Measurements from ENCODE around the gene HES3. TPM values are rescaled to one million over a fixed set of nuclear protein-coding genes. Genes with fewer than 3 reads are reported as not detected.
"Not testable (repeated sequence)": the region's sequence is repeated elsewhere in the genome, so short reads cannot be mapped to it uniquely, and the experiment has no call there.

The HES3 gene
- total RNA-seq, 1 donor = not detected

GRCh38 chr1:6210591-6211355, 33.2 kb upstream of the HES3 start:
- Histone ChIP-seq H3K9me3 (ENCODE audit: low read depth, low read length) (no peaks in the 10 kb centered on the region), H3K4me3 (ENCODE audit: low read length) (no peak overlapping the region), H3K27me3 (ENCODE audit: insufficient read depth, low read length) (peaks cover 27% of the 10 kb centered on the region), H3K4me1 (ENCODE audit: insufficient read depth, low read length) (peaks cover 15% of the 10 kb centered on the region)

DNA sequence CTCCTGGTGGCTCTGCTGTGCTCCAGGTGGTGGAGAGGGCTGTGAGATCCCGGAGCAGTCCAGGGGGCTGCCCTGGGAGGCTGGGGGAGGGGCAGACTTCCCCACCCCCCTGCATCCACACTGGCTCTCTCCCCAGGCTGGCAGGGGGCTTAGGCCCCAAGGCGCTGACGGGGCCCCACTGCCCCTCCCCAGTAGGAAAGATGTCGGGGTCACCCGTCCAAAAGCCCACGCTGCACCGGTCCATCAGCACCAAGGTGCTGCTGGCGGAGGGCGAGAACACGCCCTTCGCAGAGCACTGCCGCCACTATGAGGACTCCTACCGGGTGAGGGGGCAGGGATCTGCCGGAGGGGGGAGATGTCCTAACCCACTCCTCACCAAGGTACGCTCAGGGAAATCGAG, 32.2 kb upstream of the HES3 start:
- Histone ChIP-seq H3K4me3 (ENCODE audit: low read length) (no peak overlapping the region), H3K27me3 (ENCODE audit: insufficient read depth, low read length) (peaks cover 18% of the 10 kb centered on the region), H3K4me1 (ENCODE audit: insufficient read depth, low read length) (peaks cover 9% of the 10 kb centered on the region), H3K9me3 (ENCODE audit: low read depth, low read length) (no peaks in the 10 kb centered on the region)

DNA sequence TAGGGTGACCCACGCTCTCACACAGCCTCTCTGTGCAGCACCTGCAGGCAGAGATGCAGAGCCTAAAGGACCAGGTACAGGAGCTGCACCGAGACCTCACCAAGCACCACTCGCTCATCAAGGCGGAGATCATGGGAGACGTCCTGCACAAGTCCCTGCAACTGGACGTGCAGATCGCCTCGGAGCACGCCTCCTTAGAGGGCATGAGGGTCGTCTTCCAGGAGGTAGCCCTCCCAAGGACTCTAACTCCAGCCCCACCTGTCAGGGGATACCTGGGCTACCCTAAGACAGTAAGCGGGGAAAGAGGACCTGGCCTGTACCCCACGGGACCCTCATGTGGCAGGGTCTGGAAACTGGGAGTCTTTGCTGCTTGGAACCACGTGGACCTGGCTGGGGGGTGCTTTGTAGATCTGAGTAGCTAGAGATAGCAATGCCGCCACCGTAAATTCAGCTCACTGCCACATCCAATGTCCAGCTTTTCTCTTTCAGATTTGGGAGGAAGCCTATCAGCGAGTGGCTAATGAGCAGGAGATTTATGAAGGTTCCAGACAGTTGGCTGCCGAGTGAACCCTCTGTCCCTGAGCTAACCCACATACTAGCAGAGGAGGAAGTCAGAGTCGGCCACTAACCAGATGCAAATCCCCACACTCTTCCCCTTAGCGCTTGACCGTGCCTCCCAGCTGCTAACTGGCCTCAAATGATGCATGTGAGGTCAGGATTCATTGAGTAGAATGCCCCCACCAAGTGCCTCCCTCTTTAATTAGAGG, 31.6 kb upstream of the HES3 start:
- Histone ChIP-seq H3K4me1 (ENCODE audit: insufficient read depth, low read length) (peaks cover 6% of the 10 kb centered on the region), H3K9me3 (ENCODE audit: low read depth, low read length) (no peaks in the 10 kb centered on the region), H3K4me3 (ENCODE audit: low read length) (no peak overlapping the region), H3K27me3 (ENCODE audit: insufficient read depth, low read length) (peaks cover 13% of the 10 kb centered on the region)

DNA sequence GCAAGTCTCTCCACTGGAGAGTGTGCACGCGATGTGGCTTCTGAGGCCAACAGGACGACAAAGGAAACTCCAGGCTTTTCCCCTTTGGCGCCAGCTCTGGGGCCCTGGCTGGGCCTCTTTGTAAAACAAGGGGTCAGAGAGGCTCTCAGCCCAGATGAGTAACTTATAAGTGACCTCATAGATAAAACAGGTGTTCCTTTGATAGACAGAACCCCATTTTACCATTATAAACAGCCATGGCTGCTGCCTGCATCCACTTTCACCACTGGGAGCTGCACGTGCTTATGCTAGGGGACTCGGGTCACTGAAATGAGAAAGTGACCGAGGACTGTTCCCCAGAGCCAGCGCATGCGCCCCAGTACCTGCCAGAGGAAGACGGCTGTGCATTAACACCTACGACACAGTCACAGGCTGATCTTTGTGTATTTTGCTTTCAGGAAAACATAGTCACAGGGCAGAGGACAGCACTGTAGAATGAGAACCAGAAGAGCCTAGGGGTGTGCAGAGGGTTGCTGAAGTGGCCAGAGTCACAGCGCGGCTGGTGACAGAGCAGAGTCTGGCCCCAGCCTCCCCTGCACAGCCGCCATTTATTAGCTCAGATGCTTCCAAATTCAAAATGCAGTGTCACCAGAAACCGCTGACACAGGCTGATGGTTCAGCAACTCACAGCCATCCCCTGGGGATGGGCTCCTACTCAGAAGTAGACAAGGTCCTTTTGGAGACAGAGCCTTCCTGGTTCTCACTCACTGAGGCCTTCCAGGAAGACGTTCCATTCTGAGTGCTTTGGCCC, 25.4 kb upstream of the HES3 start:
- H3K4me3 ChIP-seq (ENCODE audit: low read length) = no peak overlapping the region
- H3K9me3 ChIP-seq (ENCODE audit: low read depth, low read length) = no peaks in the 10 kb centered on the region
- H3K27me3 ChIP-seq (ENCODE audit: insufficient read depth, low read length) = no peaks in the 10 kb centered on the region
- no peaks in the 10 kb centered on the region for H3K4me1 ChIP-seq (ENCODE audit: insufficient read depth, low read length)

DNA sequence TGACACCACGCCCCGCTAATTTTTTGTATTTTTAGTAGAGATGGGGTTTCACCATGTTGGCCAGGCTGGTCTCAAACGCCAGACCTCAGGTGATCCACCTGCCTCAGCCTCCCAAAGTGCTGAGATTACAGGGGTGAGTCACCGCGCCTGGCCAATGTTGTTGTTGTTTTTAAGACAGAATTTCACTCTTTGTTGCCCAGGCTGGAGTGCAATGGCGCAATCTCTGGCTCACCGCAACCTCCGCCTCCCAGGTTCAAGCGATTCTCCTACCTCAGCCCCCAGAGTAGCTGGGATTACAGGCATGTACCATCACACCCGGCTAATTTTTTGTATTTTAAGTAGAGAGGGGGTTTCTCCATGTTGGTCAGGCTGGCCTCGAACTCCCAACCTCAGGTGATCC, 24.3 kb upstream of the HES3 start:
- not testable (repeated sequence) for H3K4me3 ChIP-seq (ENCODE audit: low read length); H3K27me3 ChIP-seq (ENCODE audit: insufficient read depth, low read length); H3K4me1 ChIP-seq (ENCODE audit: insufficient read depth, low read length); H3K9me3 ChIP-seq (ENCODE audit: low read depth, low read length)

DNA sequence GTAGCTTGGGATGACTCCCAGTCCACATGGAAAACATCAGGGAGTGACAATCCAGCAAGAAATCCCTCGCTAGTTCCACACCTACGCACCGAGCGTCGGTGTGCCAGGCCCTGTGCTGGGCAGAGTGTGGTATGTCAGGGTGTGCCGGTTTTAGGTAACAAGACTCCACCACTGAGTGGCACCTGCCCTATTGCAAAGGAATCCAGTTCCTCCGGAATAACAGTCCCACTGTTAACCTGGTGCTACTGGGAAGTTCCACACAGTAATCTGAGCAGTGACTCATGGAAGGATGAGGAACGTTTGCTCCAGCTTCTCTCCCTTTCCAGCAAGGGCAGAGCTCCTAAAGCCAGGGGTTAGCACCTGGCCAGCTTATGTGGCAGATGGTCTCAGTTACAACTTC, 23.7 kb upstream of the HES3 start:
- no peak overlapping the region for H3K4me3 ChIP-seq (ENCODE audit: low read length)
- no peaks in the 10 kb centered on the region for H3K4me1 ChIP-seq (ENCODE audit: insufficient read depth, low read length)
- no peaks in the 10 kb centered on the region for H3K9me3 ChIP-seq (ENCODE audit: low read depth, low read length)
- no peaks in the 10 kb centered on the region for H3K27me3 ChIP-seq (ENCODE audit: insufficient read depth, low read length)

DNA sequence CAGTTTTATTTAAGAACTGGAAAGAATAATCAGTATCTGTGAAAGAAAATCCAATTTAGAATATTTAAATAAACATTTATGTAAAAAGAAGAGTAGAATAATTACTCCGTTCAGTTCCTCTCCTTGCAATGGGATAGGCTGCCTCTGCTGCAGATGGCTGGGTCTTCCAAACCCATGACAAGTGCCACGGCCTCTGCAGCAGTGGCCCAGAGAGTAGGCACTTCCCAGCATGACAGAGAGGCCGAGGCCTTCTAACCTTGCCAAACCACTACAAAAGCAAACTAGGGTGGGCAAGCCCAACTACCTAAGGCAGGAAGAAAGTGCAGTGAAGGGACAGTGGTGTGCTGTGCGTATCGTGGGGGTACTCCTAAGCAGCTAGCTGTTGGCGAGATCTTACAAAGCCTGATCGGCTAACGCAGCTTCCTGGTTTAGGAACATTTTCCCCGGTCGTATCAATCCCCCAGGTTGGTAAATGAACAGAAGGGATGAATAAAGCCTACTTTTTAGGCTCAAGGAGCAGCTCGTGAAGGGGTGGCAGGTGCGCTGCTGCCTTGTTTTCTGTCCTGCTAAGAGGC, 22.7 kb upstream of the HES3 start:
- Histone ChIP-seq H3K4me3 (ENCODE audit: low read length) (no peak overlapping the region), H3K9me3 (ENCODE audit: low read depth, low read length) (no peaks in the 10 kb centered on the region), H3K4me1 (ENCODE audit: insufficient read depth, low read length) (no peaks in the 10 kb centered on the region), H3K27me3 (ENCODE audit: insufficient read depth, low read length) (no peaks in the 10 kb centered on the region)

DNA sequence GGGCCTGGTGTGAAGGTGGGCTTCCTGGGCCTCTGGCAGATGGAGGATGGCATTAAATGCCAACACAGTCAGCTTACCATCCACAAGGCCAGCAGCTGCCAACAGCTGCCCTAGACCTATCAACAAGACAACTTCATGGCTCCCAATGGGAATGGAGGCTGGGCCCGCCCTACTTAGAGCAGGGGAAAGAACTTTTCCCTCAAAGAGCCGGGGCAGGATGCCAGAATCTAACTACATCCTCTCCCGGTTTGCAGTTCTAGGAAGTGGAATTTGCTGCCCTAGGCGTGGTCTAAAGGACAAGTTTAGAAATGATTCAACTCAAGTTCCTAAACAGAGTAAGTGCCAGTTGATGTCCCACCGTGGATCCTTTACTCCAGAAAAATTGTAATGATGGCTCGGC, 21.3 kb upstream of the HES3 start:
- Histone ChIP-seq H3K27me3 (ENCODE audit: insufficient read depth, low read length) (no peaks in the 10 kb centered on the region), H3K9me3 (ENCODE audit: low read depth, low read length) (no peaks in the 10 kb centered on the region), H3K4me1 (ENCODE audit: insufficient read depth, low read length) (no peaks in the 10 kb centered on the region), H3K4me3 (ENCODE audit: low read length) (no peak overlapping the region)

DNA sequence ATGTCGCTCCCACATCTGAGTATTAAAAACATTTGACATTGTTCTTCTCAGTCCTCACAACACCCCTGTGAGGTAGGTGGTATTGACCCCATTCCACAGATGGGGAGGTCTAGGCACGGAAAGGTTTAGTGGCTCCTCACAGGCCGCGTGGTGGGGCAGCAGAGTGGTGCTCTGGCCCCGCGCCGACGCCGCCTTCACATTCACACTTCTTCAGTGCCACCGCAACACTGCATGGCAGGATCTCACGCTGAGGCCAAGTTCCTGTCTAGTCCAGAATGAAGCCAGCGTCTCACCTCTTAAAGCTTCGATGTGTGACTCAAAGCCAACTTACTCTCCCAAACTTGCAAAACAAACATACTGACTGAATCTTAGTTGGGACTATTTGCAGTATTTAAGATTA, 20.4 kb upstream of the HES3 start:
- no peaks in the 10 kb centered on the region for H3K4me1 ChIP-seq (ENCODE audit: insufficient read depth, low read length)

GRCh38 chr1:6224718-6225117, 19.3 kb upstream of the HES3 start:
- Histone ChIP-seq H3K27me3 (ENCODE audit: insufficient read depth, low read length) (no peaks in the 10 kb centered on the region), H3K4me1 (ENCODE audit: insufficient read depth, low read length) (no peaks in the 10 kb centered on the region), H3K9me3 (ENCODE audit: low read depth, low read length) (no peaks in the 10 kb centered on the region)

More for the DNA sequence above, 20.4 kb upstream of the HES3 start:
- Histone ChIP-seq H3K4me3 (ENCODE audit: low read length) (no peak overlapping the region), H3K27me3 (ENCODE audit: insufficient read depth, low read length) (no peaks in the 10 kb centered on the region), H3K9me3 (ENCODE audit: low read depth, low read length) (no peaks in the 10 kb centered on the region)

DNA sequence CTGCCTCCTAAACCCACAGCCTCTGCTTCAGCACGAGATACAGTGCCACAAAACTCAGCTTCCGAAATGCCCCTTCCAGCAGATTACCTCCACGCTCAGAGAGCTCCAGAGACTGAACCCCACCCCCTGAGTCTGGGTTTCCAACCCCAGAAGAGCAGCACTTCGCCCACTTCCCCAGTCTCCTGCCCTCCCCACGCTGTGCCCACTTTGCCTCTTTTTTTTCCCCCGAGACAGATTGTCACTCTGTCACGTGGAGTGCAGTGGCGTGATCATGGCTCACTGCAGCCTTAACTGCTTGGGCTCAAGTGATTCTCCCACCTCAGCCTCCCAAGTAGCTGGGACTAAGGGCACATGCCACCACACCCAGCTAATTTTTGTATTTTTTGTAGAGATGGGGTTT, 18.3 kb upstream of the HES3 start:
- H3K4me3 ChIP-seq (ENCODE audit: low read length) = no peak overlapping the region
- H3K4me1 ChIP-seq (ENCODE audit: insufficient read depth, low read length) = no peaks in the 10 kb centered on the region
- no peaks in the 10 kb centered on the region for H3K27me3 ChIP-seq (ENCODE audit: insufficient read depth, low read length)
- no peaks in the 10 kb centered on the region for H3K9me3 ChIP-seq (ENCODE audit: low read depth, low read length)

More at GRCh38 chr1:6224718-6225117, 19.3 kb upstream of the HES3 start:
- H3K4me3 ChIP-seq (ENCODE audit: low read length) = no peak overlapping the region

DNA sequence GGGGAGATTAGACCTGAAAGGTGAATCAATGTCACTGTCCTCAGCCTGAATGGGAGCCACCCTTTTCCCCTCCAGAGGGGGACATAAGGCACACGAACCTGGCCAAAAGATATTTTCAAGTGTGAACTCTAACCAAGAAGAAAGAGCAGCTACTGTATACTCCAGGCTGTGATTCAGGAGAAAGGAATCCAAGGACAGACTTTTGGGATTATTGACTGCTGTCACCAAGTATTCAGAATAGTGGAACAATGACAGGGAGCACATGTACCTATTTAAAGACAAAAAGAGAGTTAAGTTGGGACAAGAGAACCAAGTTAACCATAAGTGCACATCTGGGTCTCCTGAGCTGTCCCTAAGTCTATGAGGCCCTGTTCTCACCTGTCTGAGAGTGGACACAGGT, 10.6 kb upstream of the HES3 start:
- H3K4me1 ChIP-seq (ENCODE audit: insufficient read depth, low read length) = peaks cover 9% of the 10 kb centered on the region
- no peak overlapping the region for H3K4me3 ChIP-seq (ENCODE audit: low read length)
- no peaks in the 10 kb centered on the region for H3K9me3 ChIP-seq (ENCODE audit: low read depth, low read length)
- no peaks in the 10 kb centered on the region for H3K27me3 ChIP-seq (ENCODE audit: insufficient read depth, low read length)

DNA sequence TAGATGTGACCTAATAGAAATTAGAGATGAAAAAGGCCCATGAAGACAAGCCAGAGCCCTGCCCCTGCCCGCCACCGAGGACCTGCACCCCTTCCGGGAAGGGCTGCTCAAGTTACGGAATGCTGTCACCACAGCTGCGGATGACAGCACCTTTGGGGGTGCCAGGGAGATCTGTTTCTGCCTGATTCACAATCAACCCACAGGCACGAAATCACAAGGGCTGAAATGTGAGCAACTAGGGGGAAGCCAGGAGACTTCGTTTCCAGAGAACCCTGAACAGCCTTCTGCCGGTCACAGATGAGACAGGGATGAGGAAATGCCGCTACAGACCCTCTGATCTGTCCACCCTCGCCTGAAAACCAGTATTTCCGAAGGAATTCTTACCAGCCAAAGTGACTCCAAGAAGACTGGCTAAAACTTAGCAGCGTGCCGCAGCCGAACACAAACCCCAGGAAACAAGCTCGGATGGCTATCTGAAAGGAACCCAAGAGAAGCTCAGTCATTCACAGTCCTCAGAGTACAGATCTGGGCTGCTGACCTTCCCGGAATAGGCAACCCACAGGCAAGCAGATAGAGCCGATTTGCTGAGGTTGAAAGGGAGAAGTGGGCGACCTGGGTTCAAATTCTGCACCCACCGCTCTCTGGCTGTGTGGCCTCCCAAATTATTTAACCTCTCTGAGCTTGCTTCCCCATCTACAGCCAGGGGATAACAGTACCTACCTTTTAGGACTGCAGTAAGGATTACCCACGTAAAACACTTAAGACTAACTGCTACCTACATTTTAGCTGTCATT, 9.3 kb upstream of the HES3 start:
- Histone ChIP-seq H3K4me1 (ENCODE audit: insufficient read depth, low read length) (peaks cover 9% of the 10 kb centered on the region), H3K27me3 (ENCODE audit: insufficient read depth, low read length) (peaks cover 8% of the 10 kb centered on the region), H3K4me3 (ENCODE audit: low read length) (peak overlapping the region; percentile 53), H3K9me3 (ENCODE audit: low read depth, low read length) (no peaks in the 10 kb centered on the region)

- Histone ChIP-seq H3K4me3 (ENCODE audit: low read length) (peak overlapping the region; percentile 53), H3K9me3 (ENCODE audit: low read depth, low read length) (no peaks in the 10 kb centered on the region), H3K4me1 (ENCODE audit: insufficient read depth, low read length) (peaks cover 9% of the 10 kb centered on the region), H3K27me3 (ENCODE audit: insufficient read depth, low read length) (peaks cover 14% of the 10 kb centered on the region)
Measured at GRCh38 chr1:6235296-6235677, 8.7 kb upstream of the HES3 start.

Measured in mononuclear cell (primary cell).